HEK293 (cell line): Measurements from ENCODE around the gene MTCH1.

ENCODE experiments used
- SALL2 ChIP-seq: fragments of 450-650 bp; formaldehyde crosslinking; IDR thresholded peaks from 2 replicates; pipeline ENCODE4 v1.5.0; 2017; ENCODE audit warnings: missing biosample characterization, mild to moderate bottlenecking, missing genetic modification characterization, borderline replicate concordance
- ZBTB11 ChIP-seq: fragments of 450-650 bp; formaldehyde crosslinking; conservative IDR thresholded peaks from 2 replicates; pipeline ENCODE4 v1.5.1; 2016; ENCODE audit warnings: low read depth, missing biosample characterization, missing genetic modification characterization
- ZBTB17 ChIP-seq: fragments of 450-650 bp; formaldehyde crosslinking; IDR thresholded peaks from 2 replicates; pipeline ENCODE4 v1.5.1; 2016; ENCODE audit warnings: missing biosample characterization, missing genetic modification characterization
- ZNF121 ChIP-seq: fragments of 450-650 bp; formaldehyde crosslinking; IDR thresholded peaks from 2 replicates; pipeline ENCODE4 v1.5.1; 2016; ENCODE audit warnings: missing biosample characterization, missing genetic modification characterization
- ZNF704 ChIP-seq: fragments of 450-650 bp; formaldehyde crosslinking; IDR thresholded peaks from 2 replicates; pipeline ENCODE4 v1.5.1; 2016; ENCODE audit warnings: missing biosample characterization, missing genetic modification characterization
- ZNF76 ChIP-seq: fragments of 450-650 bp; formaldehyde crosslinking; IDR thresholded peaks from 2 replicates; pipeline ENCODE4; 2016; ENCODE audit warnings: low read depth, missing biosample characterization, missing genetic modification characterization, borderline replicate concordance

- TF ChIP-seq ZNF704 (tag by site-specific recombination): no peak
- TF ChIP-seq ZNF76 (tag by site-specific recombination): no peak
- TF ChIP-seq ZNF121 (tag by site-specific recombination): no peak
- no peak for TF ChIP-seq ZBTB17 (tag by site-specific recombination)
- no peak for TF ChIP-seq SALL2 (tag by site-specific recombination)
- TF ChIP-seq ZBTB11 (tag by site-specific recombination): no peak; the same call in 1 of the 2 replicates
Observed at GRCh38 chr6:37017606-37018197, 31.7 kb upstream of the MTCH1 start.
